Aorta (tissue), 5 donors: ENCODE measurements around the gene ZNF543. TPM values are rescaled to one million over a fixed set of nuclear protein-coding genes. Genes with fewer than 3 reads are reported as not detected.

ENCODE experiments used
- ATAC-seq: fragments of 200-7000 bp; cut with Tn5 transposase; one replicate; pipeline ENCODE4 v1.9.1; 2022; ENCODE audit warnings: moderate library complexity; ENCODE audit not compliant: low FRiP score
- DNase-seq, 2 donors: peaks; one replicate each; pipeline ENCODE4 v3.0.0-alpha.2; 2020
- H3K27ac ChIP-seq, 2 donors: one replicate each; pipeline ENCODE4 v1.5.1; 2013; ENCODE audit warnings: low read length in 2 of 2, mild to moderate bottlenecking in 2 of 2, moderate library complexity in 2 of 2, control low read depth in 1 of 2, inconsistent platforms in 1 of 2, low read depth in 1 of 2
- H3K27me3 ChIP-seq, 2 donors: one replicate each; pipeline ENCODE4 v1.6.1; 2013; ENCODE audit warnings: control low read depth in 1 of 2, low read length in 1 of 2, mild to moderate bottlenecking in 1 of 2, moderate library complexity in 1 of 2; ENCODE audit not compliant: insufficient read depth in 2 of 2, control insufficient read depth in 1 of 2
- H3K36me3 ChIP-seq, 2 donors: one replicate each; pipeline ENCODE4 v1.6.1; 2013; ENCODE audit warnings: control low read depth in 1 of 2, low read length in 1 of 2, mild to moderate bottlenecking in 1 of 2; ENCODE audit not compliant: insufficient read depth in 2 of 2, control insufficient read depth in 1 of 2
- H3K4me1 ChIP-seq, 2 donors: one replicate each; pipeline ENCODE4 v1.6.1; 2013; ENCODE audit warnings: low read length in 2 of 2, control low read depth in 1 of 2, mild to moderate bottlenecking in 1 of 2, moderate library complexity in 1 of 2; ENCODE audit not compliant: insufficient read depth in 2 of 2, control insufficient read depth in 1 of 2
- H3K4me3 ChIP-seq, 2 donors: one replicate each; pipeline ENCODE4 v1.5.1; 2013; ENCODE audit warnings: low read length in 2 of 2, control low read depth in 1 of 2, mild to moderate bottlenecking in 1 of 2
- H3K9me3 ChIP-seq: one replicate; pipeline ENCODE4 v1.6.1; 2013; ENCODE audit warnings: mild to moderate bottlenecking, low read length; ENCODE audit not compliant: control insufficient read depth
- WGBS, 2 donors: extraction: QIAGEN DNeasy Blood & Tissue Kit; methylation state at CpG; one replicate each; pipeline ENCODE4 v1.1.7; 2013; 5-methylcytosine and 5-hydroxymethylcytosine counted together
- intact Hi-C, 2 donors: fragments of 100-400 bp; cut with DNase I; formaldehyde crosslinking; loops; one replicate each; pipeline versions ENCODE4 v1.14.2 to v1.15.0; 2022
- polyA plus RNA-seq, 2 donors: library from polyadenylated mRNA; stranded (reverse); fragments of 200-250 nt; gene quantifications; one replicate each; pipeline ENCODE4 v1.2.3, GENCODE V29; 2013
- total RNA-seq, 2 donors: library from RNA; stranded (reverse); fragmentation: NEBNext Ultra II Directional; extraction: Animal tissue kit (Norgen Biotek cat#: 25700); gene quantifications; one replicate each; pipeline ENCODE4 v1.2.1, GENCODE V29; 2021
- donor health status: healthy with polysubstance abuse.
- donor health status: Bipolar disorder and iron deficiency.
- donor health status: DM: no; HTN: no; CAD: no.
- donor health status: DM: no; HTN: no; CAD: no.
- donor health status: DM: yes; HTN: yes; CAD: no.

Gene ZNF543
- total and polyA plus RNA-seq, 4 donors, result 0.38 to 8.9 (median 5.0) TPM

GRCh38 chr19:57377498-57378146 is 57.4 kb downstream of the ZNF543 start:
- intact Hi-C loops, result no loop called here
- H3K27me3 ChIP-seq, result no peaks in the 10 kb centered on the region
- DNase-seq, result no peak
- no peak overlapping the region for H3K27ac ChIP-seq
- ATAC-seq, result no peak
- WGBS, 2 donors, result 93% methylated on average over 3 of the region's 3 CpGs
- H3K4me3 ChIP-seq, result peak overlapping the region in 1 of 2 donors; percentile 6
- H3K9me3 ChIP-seq, result peaks cover 21% of the 10 kb centered on the region
- H3K36me3 ChIP-seq, result peaks cover 13 to 15% of the 10 kb centered on the region in 2 donors
- no peaks in the 10 kb centered on the region for H3K4me1 ChIP-seq

Other genes with a start within 250 kb of the ZNF543 start
- not detected for gene USP29, start 200.5 kb upstream of the ZNF543 start, total RNA-seq
- not detected for gene USP29, start 200.5 kb upstream of the ZNF543 start, polyA plus RNA-seq
- gene ZIM3, start 175.3 kb upstream of the ZNF543 start, total RNA-seq, result not detected
- not detected for gene ZIM3, start 175.3 kb upstream of the ZNF543 start, polyA plus RNA-seq
- gene DUXA, start 153.0 kb upstream of the ZNF543 start, total RNA-seq, result under 1 TPM in 1 of 2 donors, not detected in 1; 0.36 TPM
- not detected for gene DUXA, start 153.0 kb upstream of the ZNF543 start, polyA plus RNA-seq
- 10 to 100 TPM; 44.4 to 48.8 TPM for gene ZNF264, start 129.0 kb upstream of the ZNF543 start, total RNA-seq
- 1 to 10 TPM; 1.6 to 6.6 TPM for gene ZNF264, start 129.0 kb upstream of the ZNF543 start, polyA plus RNA-seq
- gene AURKC, start 89.4 kb upstream of the ZNF543 start, total RNA-seq, result 1 to 10 TPM; 1.3 to 3.5 TPM
- gene AURKC, start 89.4 kb upstream of the ZNF543 start, polyA plus RNA-seq, result 1 to 10 TPM in 1 of 2 donors, under 1 TPM in 1; 0.63 to 2.9 TPM
- gene ZNF805, start 79.8 kb upstream of the ZNF543 start, total RNA-seq, result 10 to 100 TPM; 19.0 to 19.8 TPM
- gene ZNF805, start 79.8 kb upstream of the ZNF543 start, polyA plus RNA-seq, result under 1 TPM; 0.38 to 0.41 TPM
- 10 to 100 TPM; 65.8 to 75.3 TPM for gene ZNF460, start 40.0 kb upstream of the ZNF543 start, total RNA-seq
- gene ZNF460, start 40.0 kb upstream of the ZNF543 start, polyA plus RNA-seq, result 1 to 10 TPM; 1.4 to 3.9 TPM
- 10 to 100 TPM in 1 of 2 donors, 1 to 10 TPM in 1; 9.7 to 11.0 TPM for gene ZNF304, start 30.8 kb downstream of the ZNF543 start, total RNA-seq
- gene ZNF304, start 30.8 kb downstream of the ZNF543 start, polyA plus RNA-seq, result 1 to 10 TPM; 1.8 to 4.5 TPM
- 10 to 100 TPM in 1 of 2 donors, 1 to 10 TPM in 1; 8.3 to 13.4 TPM for gene TRAPPC2B, start 43.1 kb downstream of the ZNF543 start, total RNA-seq
- 10 to 100 TPM; 17.9 to 28.2 TPM for gene TRAPPC2B, start 43.1 kb downstream of the ZNF543 start, polyA plus RNA-seq
- gene ZNF547, start 43.1 kb downstream of the ZNF543 start, total RNA-seq, result 1 to 10 TPM; 2.6 to 2.7 TPM
- gene ZNF547, start 43.1 kb downstream of the ZNF543 start, polyA plus RNA-seq, result 1 to 10 TPM; 1.8 to 2.6 TPM
- 10 to 100 TPM; 23.4 to 29.0 TPM for gene ZNF548, start 69.4 kb downstream of the ZNF543 start, total RNA-seq
- gene ZNF548, start 69.4 kb downstream of the ZNF543 start, polyA plus RNA-seq, result 1 to 10 TPM; 2.3 to 7.1 TPM
- 10 to 100 TPM; 15.2 to 15.8 TPM for gene ZNF17, start 90.7 kb downstream of the ZNF543 start, total RNA-seq
- 1 to 10 TPM; 2.1 to 3.7 TPM for gene ZNF17, start 90.7 kb downstream of the ZNF543 start, polyA plus RNA-seq
- gene ZNF749, start 114.9 kb downstream of the ZNF543 start, total RNA-seq, result 1 to 10 TPM; 6.1 to 7.6 TPM
- gene ZNF749, start 114.9 kb downstream of the ZNF543 start, polyA plus RNA-seq, result 1 to 10 TPM; 2.1 to 4.0 TPM
- 1 to 10 TPM in 1 of 2 donors, under 1 TPM in 1; 0.62 to 1.1 TPM for gene VN1R1, start 136.7 kb downstream of the ZNF543 start, total RNA-seq
- under 1 TPM in 1 of 2 donors, not detected in 1; 0.77 TPM for gene VN1R1, start 136.7 kb downstream of the ZNF543 start, polyA plus RNA-seq
- gene ZNF772, start 157.1 kb downstream of the ZNF543 start, total RNA-seq, result 1 to 10 TPM; 6.7 to 9.1 TPM
- 1 to 10 TPM in 1 of 2 donors, under 1 TPM in 1; 0.88 to 1.8 TPM for gene ZNF772, start 157.1 kb downstream of the ZNF543 start, polyA plus RNA-seq
- gene ZNF419, start 167.3 kb downstream of the ZNF543 start, total RNA-seq, result 10 to 100 TPM in 1 of 2 donors, 1 to 10 TPM in 1; 6.1 to 12.8 TPM
- gene ZNF419, start 167.3 kb downstream of the ZNF543 start, polyA plus RNA-seq, result 1 to 10 TPM; 5.6 to 7.0 TPM
- gene ZNF773, start 179.5 kb downstream of the ZNF543 start, total RNA-seq, result 1 to 10 TPM; 6.3 to 9.6 TPM
- 1 to 10 TPM; 2.1 to 5.4 TPM for gene ZNF773, start 179.5 kb downstream of the ZNF543 start, polyA plus RNA-seq
- gene ZNF549, start 206.9 kb downstream of the ZNF543 start, total RNA-seq, result 1 to 10 TPM; 6.2 to 7.6 TPM
- 1 to 10 TPM; 1.1 to 3.8 TPM for gene ZNF549, start 206.9 kb downstream of the ZNF543 start, polyA plus RNA-seq
- 1 to 10 TPM; 4.9 to 8.9 TPM for gene ZNF550, start 239.4 kb downstream of the ZNF543 start, total RNA-seq
- gene ZNF550, start 239.4 kb downstream of the ZNF543 start, polyA plus RNA-seq, result 1 to 10 TPM; 2.4 to 3.3 TPM